Keratinocyte (primary cell): ENCODE results near the gene MAPK1.

ENCODE experiments used
- CTCF ChIP-seq, 3 experiments: IDR thresholded peaks in 1 of 3; conservative IDR thresholded peaks in 1 of 3; optimal IDR thresholded peaks in 1 of 3; 2 replicates in 2 of 3; 3 replicates in 1 of 3; pipeline versions ENCODE3 to v1.5.1; 2011; ENCODE audit warnings: low read length in 3 of 3, mild to moderate bottlenecking in 3 of 3, moderate library complexity in 2 of 3, control low read depth in 1 of 3, inconsistent platforms in 1 of 3; ENCODE audit not compliant: insufficient read depth in 2 of 3; ENCODE audit errors: extremely low read depth in 1 of 3
- EZH2 ChIP-seq: IDR thresholded peaks from one replicate; pipeline ENCODE4 v1.6.1; 2012; ENCODE audit warnings: inconsistent platforms, mild to moderate bottlenecking, low read length, moderate library complexity

- TF ChIP-seq CTCF (optimal IDR thresholded peaks at IDR 0.05 in 1 of 3, IDR thresholded peaks at IDR 0.05 in 1 of 3, conservative IDR thresholded peaks at IDR 0.05 in 1 of 3; ENCODE audit: extremely low read depth in 1 of 3, insufficient read depth in 2 of 3, low read length in 3 of 3) (no peak), EZH2 (no peak)
Measured at GRCh38 chr22:21834869-21835268, 32.6 kb downstream of the MAPK1 start.
